H1 (cell line): ENCODE data around the gene DBP. TPM values are rescaled to one million over a fixed set of nuclear protein-coding genes. Genes with fewer than 3 reads are reported as not detected.

Experiments used
- CTCF ChIA-PET: fragments of 300-600 bp; sonication (Branson Sonifier 250); formaldehyde crosslinking; loops from one replicate; lab custom pipeline; 2021; ENCODE audit not compliant: partially characterized antibody; lab: Charles Lee
- POLR2A ChIA-PET: fragments of 300-600 bp; sonication (Branson Sonifier 250); formaldehyde crosslinking; loops from one replicate; lab custom pipeline; 2021; ENCODE audit warnings: inconsistent platforms; ENCODE audit not compliant: partially characterized antibody; lab: Charles Lee
- DNase-seq, 2 experiments: peaks; one replicate each; pipeline versions ENCODE4 v3.0.0 to v3.0.0-alpha.2; 2010 to 2022; ENCODE audit warnings: low spot score in 2 of 2, low read depth in 1 of 2, mixed read lengths in 1 of 2
- FAIRE-seq: peaks from 2 replicates; lab custom pipeline; 2011; peaks lifted over from hg19 to GRCh38; lab: Jason Lieb, UNC
- H2AFZ ChIP-seq: 2 replicates; pipeline ENCODE4 v1.8.1; 2012; ENCODE audit warnings: low read length, inconsistent platforms
- H2AK5ac ChIP-seq: 2 replicates; pipeline ENCODE4 v1.6.1; 2013; ENCODE audit warnings: low read depth, low read length
- H2BK120ac ChIP-seq: replicated peaks from 2 replicates; pipeline ENCODE3; 2013; ENCODE audit warnings: low read depth, low read length, inconsistent platforms
- H2BK12ac ChIP-seq: 2 replicates; pipeline ENCODE4 v1.6.1; 2013; ENCODE audit warnings: low read depth, low read length
- H2BK15ac ChIP-seq: 2 replicates; pipeline ENCODE4 v1.6.1; 2013; ENCODE audit warnings: low read length
- H2BK20ac ChIP-seq: 2 replicates; pipeline ENCODE4 v1.6.1; 2013; ENCODE audit warnings: low read length
- H2BK5ac ChIP-seq: 2 replicates; pipeline ENCODE4 v1.6.1; 2013; ENCODE audit warnings: low read depth, low read length
- H3K14ac ChIP-seq: 2 replicates; pipeline ENCODE4 v1.6.1; 2013; ENCODE audit warnings: inconsistent platforms; ENCODE audit not compliant: insufficient read length
- H3K18ac ChIP-seq: 2 replicates; pipeline ENCODE4 v1.6.1; 2013; ENCODE audit warnings: low read length; ENCODE audit errors: extremely low read depth
- H3K23ac ChIP-seq: 2 replicates; pipeline ENCODE4 v1.6.1; 2013; ENCODE audit warnings: inconsistent platforms; ENCODE audit not compliant: insufficient read length
- H3K23me2 ChIP-seq: 2 replicates; pipeline ENCODE4 v1.6.1; 2013; ENCODE audit warnings: low read depth, low read length
- H3K27ac ChIP-seq: 2 replicates; pipeline ENCODE4 v1.6.1; 2011; ENCODE audit warnings: low read depth, low read length, inconsistent platforms
- H3K27me3 ChIP-seq, 4 experiments: replicated peaks in 1 of 4; 1 replicate in 1 of 4; 2 replicates in 3 of 4; pipeline versions ENCODE4 v1.6.1 to v1.8.1; 2011 to 2013; ENCODE audit warnings: low read length in 3 of 4, mild to moderate bottlenecking in 3 of 4, inconsistent platforms in 2 of 4, mixed read lengths in 2 of 4, moderate library complexity in 1 of 4; ENCODE audit not compliant: control insufficient read depth in 3 of 4, insufficient read depth in 3 of 4; ENCODE audit errors: extremely low read depth in 1 of 4
- H3K36me3 ChIP-seq, 4 experiments: 2 replicates each; pipeline versions ENCODE4 v1.6.1 to v1.8.1; 2011 to 2013; ENCODE audit warnings: mild to moderate bottlenecking in 4 of 4, low read length in 3 of 4, moderate library complexity in 2 of 4, control low read depth in 1 of 4, inconsistent platforms in 1 of 4; ENCODE audit not compliant: insufficient read depth in 4 of 4, control insufficient read depth in 2 of 4
- H3K4ac ChIP-seq: replicated peaks from 2 replicates; pipeline ENCODE3; 2013; ENCODE audit warnings: low read length, low read depth, mixed read lengths, inconsistent platforms; ENCODE audit not compliant: insufficient read length
- H3K4me1 ChIP-seq, 4 experiments: replicated peaks in 1 of 4; 1 replicate in 1 of 4; 2 replicates in 3 of 4; pipeline versions ENCODE4 v1.6.1 to v1.8.1; 2011 to 2013; ENCODE audit warnings: low read length in 3 of 4, inconsistent platforms in 2 of 4, mixed read lengths in 1 of 4; ENCODE audit not compliant: insufficient read depth in 4 of 4, control insufficient read depth in 3 of 4
- H3K4me2 ChIP-seq, 2 experiments: 2 replicates each; pipeline versions ENCODE4 v1.6.1 to v1.8.1; 2011 to 2013; ENCODE audit warnings: low read depth in 2 of 2, low read length in 2 of 2, control low read depth in 1 of 2, inconsistent platforms in 1 of 2, mild to moderate bottlenecking in 1 of 2; ENCODE audit not compliant: insufficient read depth in 1 of 2
- H3K4me3 ChIP-seq, 4 experiments: fragments of 200-600, 300-600 bp in 1 of 4; sonication (generic), shearing (Covaris generic), sonication (Bioruptor Twin) in 1 of 4; 2 replicates each; pipeline versions ENCODE4 v1.5.1 to v1.8.1; 2011 to 2016; ENCODE audit warnings: low read length in 4 of 4, low read depth in 3 of 4, control low read depth in 2 of 4, inconsistent platforms in 2 of 4, mild to moderate bottlenecking in 2 of 4, mixed read lengths in 1 of 4, moderate library complexity in 1 of 4; ENCODE audit not compliant: insufficient read depth in 2 of 4; ENCODE audit errors: extremely low read depth in 1 of 4
- H3K56ac ChIP-seq: replicated peaks from 2 replicates; pipeline ENCODE3; 2013; ENCODE audit warnings: low read depth, mild to moderate bottlenecking, mixed read lengths, low read length, inconsistent platforms; ENCODE audit not compliant: insufficient read length
- H3K79me1 ChIP-seq: 2 replicates; pipeline ENCODE4 v1.6.1; 2013; ENCODE audit warnings: low read depth, low read length, control low read depth
- H3K79me2 ChIP-seq, 2 experiments: 2 replicates each; pipeline versions ENCODE4 v1.6.1 to v1.8.1; 2012 to 2013; ENCODE audit warnings: low read length in 2 of 2, mild to moderate bottlenecking in 2 of 2, inconsistent platforms in 1 of 2; ENCODE audit not compliant: insufficient read depth in 2 of 2, control insufficient read depth in 1 of 2
- H3K9ac ChIP-seq, 4 experiments: replicated peaks in 1 of 4; 1 replicate in 1 of 4; 2 replicates in 3 of 4; pipeline versions ENCODE4 v1.6.1 to v1.8.1; 2011 to 2013; ENCODE audit warnings: low read depth in 3 of 4, low read length in 3 of 4, control low read depth in 2 of 4, mild to moderate bottlenecking in 2 of 4, moderate library complexity in 2 of 4, inconsistent platforms in 1 of 4; ENCODE audit errors: extremely low read depth in 1 of 4
- H3K9me3 ChIP-seq, 2 experiments: 2 replicates each; pipeline versions ENCODE4 v1.6.1 to v1.8.1; 2012 to 2013; ENCODE audit warnings: mild to moderate bottlenecking in 2 of 2, moderate library complexity in 2 of 2, control low read depth in 1 of 2, inconsistent platforms in 1 of 2, low read depth in 1 of 2, low read length in 1 of 2, mixed read lengths in 1 of 2; ENCODE audit not compliant: insufficient read depth in 2 of 2
- H4K20me1 ChIP-seq, 2 experiments: replicated peaks in 1 of 2; 2 replicates each; pipeline versions ENCODE3 to v1.8.1; 2011 to 2013; ENCODE audit warnings: inconsistent platforms in 2 of 2, low read length in 2 of 2, mild to moderate bottlenecking in 1 of 2; ENCODE audit not compliant: insufficient read depth in 2 of 2, control insufficient read depth in 1 of 2
- H4K5ac ChIP-seq: 2 replicates; pipeline ENCODE4 v1.6.1; 2013; ENCODE audit warnings: low read length, low read depth, mixed read lengths, inconsistent platforms; ENCODE audit not compliant: insufficient read length
- H4K8ac ChIP-seq: 2 replicates; pipeline ENCODE4 v1.8.0; 2013; ENCODE audit warnings: mild to moderate bottlenecking, moderate library complexity, low read length, inconsistent platforms; ENCODE audit not compliant: insufficient read depth; ENCODE audit errors: extremely low read depth
- H4K91ac ChIP-seq: replicated peaks from 2 replicates; pipeline ENCODE3; 2013; ENCODE audit warnings: low read length, mixed read lengths, inconsistent platforms; ENCODE audit not compliant: insufficient read length
- FOSL1 ChIP-seq: IDR thresholded peaks from 2 replicates; pipeline ENCODE4 v1.6.1; 2011; ENCODE audit warnings: mild to moderate bottlenecking, low read depth, low read length, moderate library complexity; ENCODE audit not compliant: insufficient read depth
- HDAC6 ChIP-seq: IDR thresholded peaks from one replicate; pipeline ENCODE4 v1.7.1; 2012; ENCODE audit warnings: low read depth, mild to moderate bottlenecking, inconsistent platforms, low read length, moderate library complexity
- PHF8 ChIP-seq: fragments of 200-600 bp; sonication (generic); conservative IDR thresholded peaks from 2 replicates; pipeline ENCODE4 v1.7.1; 2012; ENCODE audit warnings: low read depth, mild to moderate bottlenecking, inconsistent platforms, low read length, moderate library complexity
- POLR2AphosphoS5 ChIP-seq: IDR thresholded peaks from 2 replicates; pipeline ENCODE4 v1.6.1; 2011; ENCODE audit warnings: low read depth, low read length
- RAD21 ChIP-seq, 2 experiments: IDR thresholded peaks in 1 of 2; conservative IDR thresholded peaks in 1 of 2; 2 replicates each; pipeline ENCODE4 v1.6.1; 2011; ENCODE audit warnings: low read depth in 2 of 2, low read length in 2 of 2, improper control_type of control experiment in 1 of 2, inconsistent platforms in 1 of 2, mild to moderate bottlenecking in 1 of 2, moderate library complexity in 1 of 2
- RXRA ChIP-seq: IDR thresholded peaks from 2 replicates; pipeline ENCODE4 v1.6.1; 2011; ENCODE audit warnings: low read depth, mild to moderate bottlenecking, low read length, moderate library complexity; ENCODE audit not compliant: insufficient read depth
- SIN3A ChIP-seq, 2 experiments: IDR thresholded peaks in 1 of 2; conservative IDR thresholded peaks in 1 of 2; 2 replicates each; pipeline ENCODE4 v1.6.1; 2011 to 2012; ENCODE audit warnings: low read length in 2 of 2, improper control_type of control experiment in 1 of 2, low read depth in 1 of 2, mild to moderate bottlenecking in 1 of 2
- SIRT6 ChIP-seq: IDR thresholded peaks from one replicate; pipeline ENCODE4 v1.7.1; 2012; ENCODE audit warnings: low read length, inconsistent platforms
- SIX5 ChIP-seq: IDR thresholded peaks from 2 replicates; pipeline ENCODE4 v1.6.1; 2011; ENCODE audit warnings: mild to moderate bottlenecking, low read depth, low read length
- YY1 ChIP-seq: IDR thresholded peaks from 2 replicates; pipeline ENCODE4 v1.6.1; 2011; ENCODE audit warnings: low read depth, mild to moderate bottlenecking, low read length
- WGBS, 2 experiments: shearing (Covaris generic) in 1 of 2; methylation state at CpG; one replicate each; pipeline versions ENCODE4 v1.1.6 to v1.1.7; 2013 to 2015; ENCODE audit warnings: low lambda C conversion rate in 2 of 2, mixed read lengths in 2 of 2, inconsistent platforms in 1 of 2, low coverage in 1 of 2, missing lambda C conversion rate in 1 of 2; ENCODE audit not compliant: insufficient replicate concordance in 2 of 2, insufficient coverage in 1 of 2, insufficient read length in 1 of 2; ENCODE audit errors: extremely low coverage in 1 of 2, missing lambda C conversion rate in 1 of 2; 5-methylcytosine and 5-hydroxymethylcytosine counted together
- polyA plus RNA-seq, 7 experiments: library from polyadenylated mRNA; depleted of rRNA in 3 of 7; stranded (reverse) in 5 of 7; unstranded in 2 of 7; fragments of >200 nt in 5 of 7; fragments of 200-250 nt in 2 of 7; gene quantifications; 1 replicate in 5 of 7; 2 replicates in 1 of 7; 4 replicates in 1 of 7; pipeline versions ENCODE4 v1.2.1 to v1.2.3, GENCODE V29; 2011 to 2013; ENCODE audit warnings: missing spikeins in 2 of 7, mixed read lengths in 2 of 7
- total RNA-seq: library from RNA; stranded (reverse); fragmentation: NEBNext Ultra II Directional; extraction: Animal tissue kit (Norgen Biotek cat#: 25700); gene quantifications from 2 replicates; pipeline ENCODE4 v1.2.1, GENCODE V29; 2021
- TF ChIP-seq, protein P1 (sequence below): IDR thresholded peaks from 2 replicates; pipeline ENCODE4 v1.6.1; 2011; ENCODE audit warnings: low read depth, mild to moderate bottlenecking, low read length; ENCODE audit not compliant: insufficient read depth
- TF ChIP-seq, protein P2 (sequence below): IDR thresholded peaks from 2 replicates; pipeline ENCODE4 v1.6.1; 2012; ENCODE audit warnings: inconsistent platforms

DBP gene
- total and polyA plus RNA-seq, 2 of the 8 experiments (the other 6 are each of a cell fraction or from before 2014, with no cell fraction given), result 7.5 to 8.3 TPM

- Histone ChIP-seq H3K14ac (no peak overlapping the region), H3K4me3 (no peak overlapping the region), H3K4ac (no peak overlapping the region), H3K18ac (no peak overlapping the region), H2BK15ac (no peak overlapping the region), H2BK12ac (no peak overlapping the region), H3K27me3 (peaks cover 0 to 2% (median 1%) of the 10 kb centered on the region in 4 experiments; a peak in 1 of 7 replicates), H3K4me2 (no peak overlapping the region), H3K4me1 (peaks cover 0 to 10% (median 7%) of the 10 kb centered on the region in 4 experiments; a peak in 6 of 7 replicates), H2BK20ac (no peak overlapping the region), H3K9ac (no peak overlapping the region), H2AFZ (no peak overlapping the region), H3K23me2 (peaks cover 18% of the 10 kb centered on the region; the same call in 1 of the 2 replicates), H3K56ac (peak overlapping the region; percentile 92), H3K79me2 (no peaks in the 10 kb centered on the region; a peak in 1 of 4 replicates), H3K23ac (no peak overlapping the region), H3K9me3 (peaks cover 0 to 3% of the 10 kb centered on the region in 2 experiments; a peak in 1 of 4 replicates), H4K5ac (no peak overlapping the region), H3K36me3 (no peaks in the 10 kb centered on the region), H4K8ac (no peak overlapping the region), H4K91ac (no peak overlapping the region), H2AK5ac (no peak overlapping the region), H3K79me1 (no peaks in the 10 kb centered on the region), H3K27ac (no peak overlapping the region), H2BK5ac (no peak overlapping the region), H2BK120ac (no peak overlapping the region), H4K20me1 (peaks cover 0 to 4% of the 10 kb centered on the region in 2 experiments)
- CTCF ChIA-PET, result interaction anchor here (0.7 kb wide), 1 partner anchor 159 kb away, joined by 3 read pairs; no protein-coding TSS in a partner anchor
- DNase-seq (no peak), FAIRE-seq (no peak)
- 90% methylated on average over 2 of the region's 2 CpGs; no CpG with 5 or more reads in 1 of the 2 experiments for WGBS, 2 experiments
- POLR2A ChIA-PET, result interaction anchor here (1.0 kb wide), 1 partner anchor 23 kb away, joined by 4 read pairs; no protein-coding TSS in a partner anchor
- no peak for TF ChIP-seq YY1
- no peak for TF ChIP-seq PHF8
- TF ChIP-seq SIRT6, result no peak
- TF ChIP-seq, protein P1, sequence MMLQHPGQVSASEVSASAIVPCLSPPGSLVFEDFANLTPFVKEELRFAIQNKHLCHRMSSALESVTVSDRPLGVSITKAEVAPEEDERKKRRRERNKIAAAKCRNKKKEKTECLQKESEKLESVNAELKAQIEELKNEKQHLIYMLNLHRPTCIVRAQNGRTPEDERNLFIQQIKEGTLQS, result no peak
- no peak for TF ChIP-seq SIN3A (conservative IDR thresholded peaks at IDR 0.05 in 1 of 2, IDR thresholded peaks at IDR 0.05 in 1 of 2; ENCODE audit: low read depth in 1 of 2, low read length in 2 of 2)
- TF ChIP-seq POLR2AphosphoS5, result no peak
- TF ChIP-seq FOSL1, result no peak
- no peak for TF ChIP-seq SIX5
- TF ChIP-seq RXRA, result no peak
- no peak for TF ChIP-seq RAD21 (IDR thresholded peaks at IDR 0.05 in 1 of 2, conservative IDR thresholded peaks at IDR 0.05 in 1 of 2; ENCODE audit: low read depth in 2 of 2, low read length in 2 of 2)
- TF ChIP-seq HDAC6, result no peak
- TF ChIP-seq, protein P2, sequence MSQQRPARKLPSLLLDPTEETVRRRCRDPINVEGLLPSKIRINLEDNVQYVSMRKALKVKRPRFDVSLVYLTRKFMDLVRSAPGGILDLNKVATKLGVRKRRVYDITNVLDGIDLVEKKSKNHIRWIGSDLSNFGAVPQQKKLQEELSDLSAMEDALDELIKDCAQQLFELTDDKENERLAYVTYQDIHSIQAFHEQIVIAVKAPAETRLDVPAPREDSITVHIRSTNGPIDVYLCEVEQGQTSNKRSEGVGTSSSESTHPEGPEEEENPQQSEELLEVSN, result no peak
These were observed 31.6 kb upstream of the DBP start for GRCh38 chr19:48668761-48669160.
